SK-MEL-5 (cell line): Measurements from ENCODE around the gene EOLA2. TPM values are rescaled to one million over a fixed set of nuclear protein-coding genes. Genes with fewer than 3 reads are reported as not detected.
"Not testable (repeated sequence)": the region's sequence is repeated elsewhere in the genome, so short reads cannot be mapped to it uniquely, and the experiment has no call there.

Experiments
- DNase-seq: peaks from one replicate; pipeline ENCODE4 v3.0.0-alpha.2; 2016; ENCODE audit warnings: low read depth, low spot score
- in situ Hi-C: cut with HindIII; loops from 2 replicates; pipeline ENCODE4 v1.10.0; 2016; ENCODE audit warnings: low sequenced_read_pairs, high pct_unique_total_duplicates, low pct_unique_long_range_greater_than_20kb
- total RNA-seq: library from RNA; depleted of rRNA; stranded (reverse); fragments of >200 nt; shearing (Covaris generic); gene quantifications from 2 replicates; pipeline ENCODE4 v1.2.3, GENCODE V29; 2014; rRNA removed

EOLA2 gene
- total RNA-seq, 1 experiment from 2014 or later: 19.2 TPM

- in situ Hi-C loops: no loop called here
- DNase-seq: no peak
Observed at GRCh38 chrX:149908308-149908707, 30.0 kb downstream of the EOLA2 start.

- DNase-seq: peak; percentile 10
- in situ Hi-C loops: no loop called here
Observed at GRCh38 chrX:149903889-149904748, 34.2 kb downstream of the EOLA2 start.

DNA sequence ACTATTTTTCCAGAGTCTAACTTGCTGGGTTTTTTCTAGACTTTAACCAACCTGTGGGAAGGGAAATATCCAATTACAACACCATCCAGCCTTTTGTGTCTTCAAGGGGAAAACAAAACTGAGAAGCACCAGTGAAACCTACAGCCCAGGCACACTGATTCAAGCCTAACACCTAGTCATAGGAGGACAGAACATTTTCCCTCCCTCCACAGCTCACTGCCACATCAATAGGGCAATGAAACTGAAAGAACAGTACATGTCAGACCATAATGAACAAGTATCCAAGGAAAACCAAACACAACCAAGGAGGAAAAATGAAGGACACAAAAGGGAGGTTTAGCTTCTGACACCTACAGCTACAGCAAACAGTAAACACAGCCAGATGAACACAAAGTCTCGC lies 39.7 kb downstream of the EOLA2 start:
- DNase-seq: no peak
- in situ Hi-C loops: no loop called here

DNA sequence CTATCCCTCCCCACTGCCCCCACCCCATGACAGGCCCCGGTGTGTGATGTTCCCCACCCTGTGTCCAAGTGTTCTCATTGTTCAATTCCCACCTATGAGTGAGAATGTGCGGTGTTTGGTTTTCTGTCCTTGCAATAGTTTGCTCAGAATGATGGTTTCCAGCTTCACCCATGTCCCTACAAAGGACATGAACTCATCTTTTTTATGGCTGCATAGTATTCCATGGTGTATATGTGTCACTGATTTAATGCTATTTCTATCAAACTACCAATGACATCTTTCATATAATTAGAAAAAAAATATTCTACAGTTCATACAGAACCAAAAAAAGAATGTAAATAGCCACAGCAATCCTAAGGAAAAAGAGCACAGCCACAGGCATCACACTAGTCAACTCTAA lies 47.5 kb downstream of the EOLA2 start:
- in situ Hi-C loops, DNase-seq: not testable (repeated sequence)

Other genes starting within 250 kb of the EOLA2 start
- gene MAGEA11, start 226.4 kb downstream of the EOLA2 start, total RNA-seq: 0.24 and 0.43 TPM in 2 replicates
- 0.74 and 0.85 TPM in 2 replicates for gene HSFX1, start 164.4 kb downstream of the EOLA2 start, total RNA-seq
- not detected in 2 replicates for gene MAGEA9, start 156.6 kb downstream of the EOLA2 start, total RNA-seq
- gene MAGEA8, start 57.3 kb downstream of the EOLA2 start, total RNA-seq: 0.13 TPM in 1 of 2 replicates, not detected in the other
- not detected in 2 replicates for gene HSFX4, start 8.9 kb downstream of the EOLA2 start, total RNA-seq